Medulla oblongata (tissue), 1 donor: ENCODE measurements around the gene VAV2.
"Not testable (repeated sequence)": the region's sequence is repeated elsewhere in the genome, so short reads cannot be mapped to it uniquely, and the experiment has no call there.

ENCODE experiments used
- DNase-seq: peaks from one replicate; pipeline ENCODE4 v3.0.0-alpha.2; 2015; ENCODE audit errors: extremely low spot score

VAV2 gene

DNA sequence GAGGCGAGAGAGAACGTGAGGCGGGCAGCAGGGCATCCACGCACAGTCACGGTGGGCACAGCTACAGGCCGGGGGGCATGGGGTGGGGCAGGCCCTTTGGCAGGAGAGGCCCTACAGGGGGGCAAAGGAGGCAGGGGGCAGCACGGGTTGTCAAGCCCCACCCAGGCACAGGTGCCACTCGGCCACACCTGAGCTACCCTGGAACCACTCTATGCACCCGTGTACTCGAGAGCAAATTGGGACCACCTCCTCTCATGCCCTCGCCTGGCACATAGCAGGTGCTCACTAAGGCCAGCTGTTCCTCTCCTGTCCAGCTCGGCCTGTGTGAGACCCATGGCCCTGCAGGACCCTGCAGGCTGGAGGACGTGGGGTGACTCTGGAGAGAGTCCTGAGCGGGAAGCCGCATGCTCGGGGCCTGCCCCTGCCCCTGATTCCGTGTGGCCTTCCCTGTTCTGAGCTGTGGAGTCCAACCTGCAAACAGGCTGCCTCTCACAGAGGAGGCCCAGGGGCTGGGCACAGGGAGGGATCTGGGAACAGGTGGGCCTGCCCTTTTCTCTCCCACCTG, 222.5 kb downstream of the VAV2 start:
- no peak for DNase-seq

GRCh38 chr9:133768859-133769510, 223.1 kb downstream of the VAV2 start:
- no peak for DNase-seq

- DNase-seq = no peak
Measured at GRCh38 chr9:133768371-133768858, 223.7 kb downstream of the VAV2 start.

DNA sequence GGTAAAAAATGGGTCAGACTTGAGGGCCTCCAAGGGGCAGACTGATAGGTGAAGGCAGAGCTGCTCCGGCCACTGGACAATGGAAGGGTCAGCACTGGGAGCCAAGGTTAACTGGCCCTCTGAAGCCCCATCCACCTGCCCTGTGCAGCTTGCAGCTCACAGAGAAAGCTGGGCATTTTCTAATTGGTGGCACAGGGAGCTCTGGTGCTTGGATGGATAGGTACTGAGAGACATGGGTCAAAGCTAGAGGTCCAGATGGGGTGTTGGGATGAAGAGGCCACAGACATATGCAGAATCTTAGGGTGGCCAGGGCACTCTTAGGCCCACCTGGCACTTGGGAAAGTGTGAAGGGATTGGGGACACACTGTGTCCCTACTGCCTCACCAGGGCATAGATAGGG, 224.5 kb downstream of the VAV2 start:
- DNase-seq = no peak

- DNase-seq = no peak
Measured at GRCh38 chr9:133767008-133767407, 225.1 kb downstream of the VAV2 start.

DNA sequence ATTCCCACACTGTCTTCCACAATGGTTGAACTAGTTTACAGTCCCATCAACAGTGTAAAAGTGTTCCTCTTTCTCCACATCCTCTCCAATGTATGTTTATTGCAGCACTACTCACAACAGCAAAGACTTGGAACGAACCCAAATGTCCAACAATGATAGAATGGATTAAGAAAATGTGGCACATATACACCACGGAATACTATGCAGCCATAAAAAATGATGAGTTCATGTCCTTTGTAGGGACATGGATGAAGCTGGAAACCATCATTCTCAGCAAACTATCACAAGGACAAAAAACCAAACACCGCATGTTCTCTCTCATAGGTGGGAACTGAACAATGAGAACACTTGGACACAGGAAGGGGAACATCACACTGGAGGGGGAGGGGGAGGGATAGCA, 225.9 kb downstream of the VAV2 start:
- not testable (repeated sequence) for DNase-seq

DNA sequence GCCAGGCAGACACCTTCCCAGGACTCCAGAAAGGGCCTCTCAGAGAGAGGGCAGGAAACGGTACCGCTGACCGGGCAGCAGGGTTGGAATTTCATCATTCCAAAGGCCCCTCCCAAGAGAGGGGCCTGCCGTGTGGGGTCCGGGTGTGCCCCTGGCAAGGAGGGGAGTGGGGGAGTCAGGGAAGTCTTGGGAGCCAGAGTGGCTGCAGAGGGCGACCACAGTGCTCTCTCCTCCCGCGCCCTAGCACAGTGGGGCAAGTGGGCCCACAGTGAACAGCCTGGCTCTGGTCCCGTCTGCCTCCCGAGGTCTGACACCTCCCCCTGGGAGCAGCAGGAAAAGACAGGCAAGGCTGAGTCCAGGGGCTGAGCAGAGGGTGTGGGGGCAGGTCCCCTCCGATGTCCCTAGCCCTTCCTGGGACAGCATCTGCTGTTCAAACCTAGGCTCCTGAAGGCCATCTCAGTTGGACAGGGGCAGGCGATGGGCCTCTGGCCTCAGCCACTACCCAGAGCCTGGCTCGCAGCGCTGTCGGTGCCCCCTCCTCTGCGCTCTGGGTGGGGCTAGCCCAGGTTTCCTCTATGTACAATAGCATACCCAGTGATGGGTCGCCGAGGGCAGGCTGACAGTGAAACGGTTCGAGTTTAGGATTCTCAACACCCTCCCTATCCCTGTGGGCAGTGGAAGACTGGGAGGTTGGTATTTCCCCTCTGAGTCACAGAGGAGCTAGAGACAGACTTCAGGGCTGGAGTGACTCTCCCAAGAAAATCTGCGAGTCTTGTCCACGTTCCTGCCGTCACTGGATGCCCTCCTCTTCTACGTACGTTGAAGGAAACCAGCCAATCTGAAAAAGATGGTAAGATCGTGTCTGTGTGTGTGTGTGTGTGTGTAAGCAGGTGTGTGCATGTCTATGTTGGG, 228.6 kb downstream of the VAV2 start:
- no peak for DNase-seq

DNA sequence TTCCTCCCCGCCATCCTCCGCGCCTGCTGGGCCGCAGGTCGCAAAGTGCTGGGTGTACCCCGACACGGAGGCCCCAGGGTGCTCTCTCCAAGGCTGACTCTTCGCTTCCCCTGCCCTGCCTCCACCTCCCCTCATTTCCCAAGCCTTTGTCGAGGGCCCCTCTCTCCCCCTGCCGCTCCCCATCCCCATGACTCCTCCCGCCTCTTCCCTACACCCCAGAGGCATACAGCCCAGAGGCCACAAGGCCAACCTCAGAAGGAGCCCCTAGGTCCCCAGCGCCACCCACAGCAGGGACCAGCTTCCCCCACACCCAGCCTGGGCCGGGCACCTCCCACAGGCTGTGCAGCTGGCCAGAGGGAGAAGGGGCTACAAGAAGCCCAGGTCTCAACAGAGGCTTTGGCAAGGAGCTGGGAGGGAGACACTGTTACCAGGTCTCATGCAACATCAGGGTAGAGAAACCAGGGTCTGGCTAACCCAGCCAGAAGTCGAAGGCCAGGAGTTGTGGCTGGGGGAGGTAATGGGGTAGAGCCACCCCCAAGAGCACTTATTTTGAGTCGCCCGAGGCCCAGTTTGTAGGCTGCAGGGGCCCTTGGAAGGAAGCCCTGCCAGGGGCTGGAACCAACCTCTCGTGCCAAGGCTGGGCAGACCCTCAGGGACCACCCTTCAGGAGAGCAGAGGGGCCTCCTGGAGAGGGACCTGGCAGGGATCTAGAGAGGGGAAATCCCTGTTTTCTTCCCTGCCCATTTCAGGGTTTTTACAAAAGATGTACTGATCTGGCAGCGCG, 229.4 kb downstream of the VAV2 start:
- DNase-seq = no peak

GRCh38 chr9:133761641-133762248, 230.4 kb downstream of the VAV2 start:
- no peak for DNase-seq

DNA sequence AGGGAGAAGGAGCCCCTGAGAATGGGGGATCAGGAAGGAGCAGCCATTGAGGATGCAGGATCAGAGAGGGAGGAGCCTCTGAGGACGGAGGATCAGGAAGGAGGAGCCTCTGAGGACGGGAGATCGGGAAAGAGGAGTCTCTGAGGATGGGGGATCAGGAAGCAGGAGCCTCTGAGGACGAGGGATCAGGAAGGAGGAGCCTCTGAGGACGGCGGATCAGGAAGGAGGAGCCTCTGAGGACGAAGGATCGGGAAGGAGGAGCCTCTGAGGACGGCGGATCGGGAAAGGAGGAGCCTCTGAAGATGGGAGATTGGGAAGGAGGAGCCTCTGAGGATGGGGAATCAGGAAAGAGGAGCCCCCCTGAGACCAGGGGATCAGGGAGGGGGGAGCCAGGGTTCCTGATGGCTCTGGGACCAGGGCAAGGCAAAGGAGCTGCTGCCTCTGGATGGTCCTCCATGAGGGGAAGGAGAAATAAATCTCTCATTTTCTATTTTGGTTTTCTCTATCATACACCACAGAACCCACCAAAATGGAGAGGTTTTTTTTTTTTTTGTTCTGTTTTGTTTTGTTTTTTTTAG, 231.3 kb downstream of the VAV2 start:
- DNase-seq = no peak

DNA sequence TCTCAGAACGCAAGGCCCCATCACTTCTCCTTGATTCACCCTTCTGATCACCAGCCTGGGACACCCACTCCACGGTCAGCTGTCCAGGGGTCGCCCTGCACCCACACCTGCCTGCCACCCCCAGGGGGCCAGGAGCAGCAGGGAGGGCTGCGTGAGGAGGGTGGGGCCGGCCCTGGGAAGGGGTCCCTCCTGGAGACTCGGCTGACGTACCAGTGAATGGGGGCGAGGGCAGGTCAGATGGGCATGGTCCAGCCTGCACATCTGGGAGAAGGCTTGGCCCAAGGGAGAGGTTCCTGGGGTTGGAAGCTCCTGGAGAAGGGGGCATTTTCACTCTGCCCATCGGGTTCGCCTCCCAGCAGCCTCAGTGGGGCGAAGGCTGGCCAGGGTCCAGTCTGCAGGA, 232.2 kb downstream of the VAV2 start:
- DNase-seq = no peak

DNA sequence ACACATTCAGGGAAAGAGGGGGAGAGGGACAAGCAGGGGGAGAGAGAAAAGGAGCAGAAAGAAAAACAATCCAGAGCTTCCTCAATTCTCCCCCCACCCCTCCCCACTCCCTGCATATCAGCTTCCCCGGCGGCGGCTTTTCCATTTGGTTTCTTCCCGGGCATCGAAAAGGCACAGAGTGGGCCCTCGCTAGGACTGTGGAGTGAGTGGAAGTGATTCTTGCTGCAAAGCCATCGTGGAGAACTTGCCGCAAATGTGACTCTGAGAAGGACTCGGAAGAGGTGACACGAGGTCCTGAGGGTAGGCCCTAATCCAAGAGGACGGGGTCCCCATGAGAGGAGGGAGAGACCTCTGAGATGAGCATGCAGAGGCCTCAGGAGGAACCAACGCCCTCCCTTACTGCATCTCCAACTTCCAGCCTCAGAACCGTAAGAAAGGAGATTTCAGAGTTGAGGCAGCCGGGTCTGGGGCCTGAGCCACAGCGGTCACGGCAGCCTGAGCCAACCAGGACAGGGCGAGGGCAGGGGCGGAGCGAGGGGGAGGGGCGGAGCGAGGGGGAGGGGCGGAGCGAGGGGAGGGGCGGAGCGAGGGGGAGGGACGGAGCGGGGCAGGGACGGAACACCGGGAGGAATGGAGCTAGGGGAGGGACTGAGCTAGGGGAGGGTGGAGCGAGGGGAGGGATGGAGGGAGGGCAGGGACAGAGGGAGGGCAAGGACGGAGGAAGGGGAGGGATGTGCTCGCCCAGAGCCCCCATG, 232.8 kb downstream of the VAV2 start:
- DNase-seq = no peak

DNA sequence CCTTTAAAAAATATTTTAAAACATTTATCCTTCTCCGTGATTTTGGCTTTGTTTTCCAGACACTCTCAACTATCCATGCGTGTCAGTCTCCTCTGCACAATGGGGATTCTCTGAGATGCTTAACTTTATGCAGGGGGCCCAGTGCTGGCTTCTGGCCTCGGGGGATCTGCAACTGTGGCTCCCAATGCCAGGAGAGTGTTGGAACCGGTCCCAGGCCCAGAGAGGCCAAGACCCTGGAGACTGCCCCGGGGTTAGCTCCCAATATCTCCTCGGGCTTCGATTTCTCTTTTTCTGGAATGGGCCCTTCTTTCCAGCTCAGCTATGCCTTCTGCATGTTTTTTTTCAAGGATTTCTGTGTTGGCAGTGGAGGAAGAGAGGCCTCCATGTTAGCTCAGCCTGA, 233.9 kb downstream of the VAV2 start:
- no peak for DNase-seq

- no peak for DNase-seq
Measured at GRCh38 chr9:133754688-133755227, 237.4 kb downstream of the VAV2 start.

DNA sequence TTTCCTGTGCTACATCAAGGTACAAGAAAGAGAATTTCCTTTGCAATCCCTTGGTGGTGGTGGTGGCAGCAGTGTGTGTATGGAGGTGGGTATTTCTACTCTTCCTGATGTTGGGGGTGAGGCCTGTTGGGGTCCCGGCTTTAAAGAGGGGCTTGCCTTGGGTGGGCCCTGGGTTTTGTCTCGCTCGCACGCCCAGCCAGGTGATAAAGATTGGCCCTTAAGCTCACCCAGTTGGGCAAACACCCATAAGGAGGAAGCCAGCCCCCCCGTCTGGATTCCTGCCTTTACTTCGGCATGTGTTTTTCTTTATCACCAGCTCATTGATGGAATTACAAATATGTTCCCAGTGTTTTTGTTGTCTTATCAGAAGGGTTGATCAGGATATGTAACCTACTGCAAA, 237.9 kb downstream of the VAV2 start:
- no peak for DNase-seq

DNA sequence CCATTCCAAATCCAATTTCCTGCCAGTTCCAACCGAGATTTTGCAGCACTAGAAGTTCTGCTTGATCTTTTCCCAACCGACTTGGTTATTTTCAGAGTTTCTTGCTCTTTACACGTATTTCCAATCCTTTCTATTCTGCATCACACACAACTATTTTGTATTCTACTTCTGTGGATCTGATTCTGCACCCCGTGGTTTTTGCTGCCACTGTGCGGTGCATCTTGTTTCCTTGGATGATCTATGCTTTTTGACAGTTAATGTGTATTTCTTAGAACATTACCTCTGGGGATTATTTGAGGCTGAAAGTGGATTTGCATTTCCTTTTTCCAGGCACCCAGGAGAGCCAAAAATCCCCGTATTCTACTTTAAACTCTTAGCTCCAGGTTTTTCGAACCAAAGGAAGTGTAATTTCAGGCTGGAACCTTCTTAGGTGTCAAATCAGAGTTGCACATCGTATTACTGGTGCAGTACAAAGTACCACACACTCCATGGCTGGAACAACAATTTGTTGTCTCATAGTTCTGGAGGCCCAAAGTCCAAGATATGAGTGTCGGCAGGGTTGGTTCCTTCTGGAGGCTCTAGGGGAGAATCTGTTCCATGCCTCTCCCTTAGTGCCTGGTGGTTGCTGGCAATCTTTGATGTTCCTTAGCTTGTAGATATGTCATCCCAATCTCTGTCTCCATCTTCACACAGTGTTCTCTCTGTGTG, 239.2 kb downstream of the VAV2 start:
- no peak for DNase-seq

DNA sequence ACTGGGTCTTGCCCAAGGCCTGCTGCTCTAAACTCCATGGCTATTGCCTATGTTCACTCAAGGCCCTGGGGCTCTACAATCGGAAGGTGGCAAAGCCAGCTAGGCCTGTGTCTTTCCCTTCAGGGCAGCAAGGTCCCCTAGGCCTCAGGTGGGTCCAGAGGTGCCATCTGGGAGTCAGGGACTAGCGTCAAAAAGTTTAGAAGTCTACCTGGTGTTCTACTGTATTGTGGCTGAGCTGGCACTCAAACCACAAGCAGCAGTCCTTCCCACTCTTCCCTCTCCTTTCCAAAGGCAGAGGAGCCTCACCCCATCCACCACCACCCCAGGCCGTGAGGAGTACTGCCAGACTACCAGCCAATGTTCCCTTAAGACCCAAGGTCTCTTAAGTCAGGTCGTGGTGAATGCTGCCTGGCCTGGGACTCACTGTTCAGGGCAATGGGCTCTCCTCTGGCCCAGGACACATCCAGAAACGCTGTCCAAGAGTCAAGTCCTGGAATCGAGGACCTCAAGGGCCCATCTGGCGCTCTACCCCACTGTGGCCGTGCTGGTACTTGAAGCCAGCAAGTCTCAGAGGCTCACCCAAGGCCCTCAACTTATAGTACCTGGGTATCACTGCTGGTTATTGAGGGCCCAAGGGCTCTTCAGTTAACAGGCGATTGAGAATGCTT, 241.0 kb downstream of the VAV2 start:
- DNase-seq = no peak

- no peak for DNase-seq
Measured at GRCh38 chr9:133747309-133747708, 244.8 kb downstream of the VAV2 start.

GRCh38 chr9:133744528-133744927, 247.6 kb downstream of the VAV2 start:
- DNase-seq = not testable (repeated sequence)
